GM18951 (cell line): ENCODE measurements around the gene ATXN1.
"Not testable (repeated sequence)": the region's sequence is repeated elsewhere in the genome, so short reads cannot be mapped to it uniquely, and the experiment has no call there.

Experiments
- POLR2A ChIP-seq: IDR thresholded peaks from 4 replicates; pipeline ENCODE4 v1.6.1; 2011; ENCODE audit warnings: mild to moderate bottlenecking; ENCODE audit not compliant: insufficient read length, insufficient read depth; ENCODE audit errors: extremely low read depth
- in situ Hi-C: fragments of 300-500 bp; cut with MboI; formaldehyde crosslinking; loops from one replicate; pipeline ENCODE4 v1.12.0; 2022; ENCODE audit warnings: low sequenced_read_pairs, mixed read lengths, inconsistent platforms; ENCODE audit not compliant: unreplicated experiment

The ATXN1 gene

GRCh38 chr6:16473184-16473907, 287.9 kb downstream of the ATXN1 start:
- TF ChIP-seq POLR2A, result no peak
- in situ Hi-C loops, result no loop called here

GRCh38 chr6:16472349-16473069, 288.8 kb downstream of the ATXN1 start:
- in situ Hi-C loops, result no loop called here
- no peak for TF ChIP-seq POLR2A

- TF ChIP-seq POLR2A, result no peak
- in situ Hi-C loops, result no loop called here
Observed at GRCh38 chr6:16471910-16472297, 289.4 kb downstream of the ATXN1 start.

- in situ Hi-C loops, result no loop called here
Observed at GRCh38 chr6:16471222-16471909, 289.9 kb downstream of the ATXN1 start.

GRCh38 chr6:16470502-16471221, 290.6 kb downstream of the ATXN1 start:
- in situ Hi-C loops, result no loop called here
- TF ChIP-seq POLR2A, result no peak

More at GRCh38 chr6:16471222-16471909, 289.9 kb downstream of the ATXN1 start:
- TF ChIP-seq POLR2A, result no peak

- in situ Hi-C loops, result no loop called here
- TF ChIP-seq POLR2A, result no peak
Observed at GRCh38 chr6:16468991-16469615, 292.2 kb downstream of the ATXN1 start.

GRCh38 chr6:16466800-16467553, 294.3 kb downstream of the ATXN1 start:
- in situ Hi-C loops, result no loop called here
- TF ChIP-seq POLR2A, result no peak

GRCh38 chr6:16464045-16464444, 297.2 kb downstream of the ATXN1 start:
- in situ Hi-C loops, result no loop called here
- no peak for TF ChIP-seq POLR2A

GRCh38 chr6:16463246-16463645, 298.0 kb downstream of the ATXN1 start:
- in situ Hi-C loops, result not testable (repeated sequence)

- in situ Hi-C loops, result no loop called here
Observed at GRCh38 chr6:16461491-16461890, 299.8 kb downstream of the ATXN1 start.

GRCh38 chr6:16459472-16459871, 301.8 kb downstream of the ATXN1 start:
- in situ Hi-C loops, result not testable (repeated sequence)

More at GRCh38 chr6:16461491-16461890, 299.8 kb downstream of the ATXN1 start:
- TF ChIP-seq POLR2A, result no peak

- TF ChIP-seq POLR2A, result no peak
- in situ Hi-C loops, result no loop called here
Observed at GRCh38 chr6:16452348-16452747, 308.9 kb downstream of the ATXN1 start.

GRCh38 chr6:16450821-16451220, 310.4 kb downstream of the ATXN1 start:
- TF ChIP-seq POLR2A, result no peak
- in situ Hi-C loops, result no loop called here
